Pancreas (tissue), 10 donors: ENCODE measurements around the gene TMEM121. TPM values are rescaled to one million over a fixed set of nuclear protein-coding genes. Genes with fewer than 3 reads are reported as not detected.

ENCODE experiments used
- ATAC-seq, 4 donors: fragments of 200-7000 bp; cut with Tn5 transposase; one replicate each; pipeline versions ENCODE4 v1.8.0 to v1.9.1; 2020; ENCODE audit warnings: mild to moderate bottlenecking in 4 of 4, moderate library complexity in 4 of 4
- DNase-seq, 6 donors: peaks; one replicate each; pipeline ENCODE4 v3.0.0-alpha.2; 2020
- FAIRE-seq: peaks from 2 replicates; lab custom pipeline; 2012; peaks lifted over from hg19 to GRCh38; lab: Jason Lieb, UNC
- H3K27ac ChIP-seq, 4 donors: fragments of 200-600 bp; sonication (generic); 1 replicate in 3 of 4; 2 replicates in 1 of 4; pipeline versions ENCODE4 v1.5.0 to v1.8.0; 2020
- H3K27me3 ChIP-seq, 4 donors: fragments of 200-600 bp; one replicate each; pipeline ENCODE4 v1.8.0; 2021
- H3K36me3 ChIP-seq, 3 donors: fragments of 200-600 bp; sonication (generic) in 1 of 3; one replicate each; pipeline versions ENCODE4 v1.5.0 to v1.8.0; 2020 to 2021
- H3K4me1 ChIP-seq, 3 donors: fragments of 200-600 bp; one replicate each; pipeline ENCODE4 v1.8.0; 2021
- H3K4me3 ChIP-seq, 4 donors: fragments of 200-600 bp; sonication (generic) in 2 of 4; one replicate each; pipeline versions ENCODE4 v1.5.0 to v1.8.0; 2020 to 2021
- H3K9me3 ChIP-seq, 4 donors: fragments of 200-600 bp; one replicate each; pipeline ENCODE4 v1.8.0; 2021
- CTCF ChIP-seq, 4 donors: fragments of 200-600 bp; sonication (generic) in 3 of 4; IDR thresholded peaks; one replicate each; pipeline versions ENCODE4 v1.5.0 to v1.8.0; 2021; ENCODE audit warnings: antibody characterized with exemption in 4 of 4
- WGBS, 2 donors: extraction: QIAGEN DNeasy Blood & Tissue Kit; methylation state at CpG; one replicate each; pipeline ENCODE4 v1.1.7; 2013; 5-methylcytosine and 5-hydroxymethylcytosine counted together
- intact Hi-C, 3 donors: fragments of 100-400 bp; cut with DNase I; formaldehyde crosslinking; loops; one replicate each; pipeline versions ENCODE4 v1.11.1 to v1.14.2; 2022
- polyA plus RNA-seq, 2 donors: library from polyadenylated mRNA; stranded (reverse); fragments of 200-250 nt; gene quantifications; one replicate each; pipeline ENCODE4 v1.2.3, GENCODE V29; 2013
- total RNA-seq, 6 donors: library from RNA; stranded (reverse); fragmentation: NEBNext Ultra II Directional in 4 of 6; extraction: Animal tissue kit (Norgen Biotek cat#: 25700) in 4 of 6; gene quantifications; one replicate each; pipeline versions ENCODE4 v1.2.1 to v1.2.4, GENCODE V29; 2021 to 2023
- donor health status: healthy with polysubstance abuse.
- donor health status: DM: no; HTN: no; CAD: no; lungs with moderate emphysema.
- donor health status: DM: no; HTN: no; CAD: no.
- donor health status: control.
- donor health status: control.
- donor health status: Bipolar disorder and iron deficiency.
- donor health status: DM: yes; HTN: yes; CAD: no.
- donor health status: DM: no; HTN: no; CAD: no.
- donor health status: DM: no; HTN: no; CAD: no.
- donor health status: DM: yes; HTN: yes; CAD: no.

Gene TMEM121
- total and polyA plus RNA-seq, 8 donors = 0.92 to 3.3 (median 1.8) TPM

GRCh38 chr14:105482486-105483110 is 43.8 kb upstream of the TMEM121 start:
- Histone ChIP-seq H3K27me3 (peaks cover 0 to 12% (median 0%) of the 10 kb centered on the region in 4 donors), H3K9me3 (no peaks in the 10 kb centered on the region), H3K36me3 (no peaks in the 10 kb centered on the region), H3K27ac (peak overlapping the region; percentile 89 to 97 (median 92)), H3K4me1 (peaks cover 8 to 44% (median 18%) of the 10 kb centered on the region in 3 donors), H3K4me3 (no peak overlapping the region)
- intact Hi-C loops = no loop called here
- no peak for ATAC-seq
- 65 to 79% methylated on average over 18 of the region's 18 CpGs for WGBS, 2 donors
- DNase-seq = peak in 1 of 6 donors; percentile 65
- no peak for TF ChIP-seq CTCF (IDR thresholded peaks at IDR 0.05)
- FAIRE-seq = no peak

GRCh38 chr14:105483300-105484068 is 42.9 kb upstream of the TMEM121 start:
- no peak for TF ChIP-seq CTCF (IDR thresholded peaks at IDR 0.05)
- FAIRE-seq (no peak), ATAC-seq (no peak), DNase-seq (peak in 1 of 6 donors; percentile 64)
- H3K27ac ChIP-seq = peak overlapping the region in 3 of 4 donors; percentile 89 to 95 (median 90)
- no peak overlapping the region for H3K4me3 ChIP-seq
- peaks cover 0 to 15% (median 0%) of the 10 kb centered on the region in 4 donors for H3K27me3 ChIP-seq
- no peaks in the 10 kb centered on the region for H3K36me3 ChIP-seq
- intact Hi-C loops = no loop called here
- WGBS, 2 donors = 64 to 75% methylated on average over 17 to 18 of the region's 18 CpGs
- H3K9me3 ChIP-seq = no peaks in the 10 kb centered on the region
- peaks cover 8 to 46% (median 18%) of the 10 kb centered on the region in 3 donors for H3K4me1 ChIP-seq

- FAIRE-seq (no peak), ATAC-seq (no peak), DNase-seq (peak in 1 of 6 donors; percentile 41)
- intact Hi-C loops = no loop called here
- 76 to 83% methylated on average over 20 of the region's 20 CpGs for WGBS, 2 donors
- peaks cover 8 to 51% (median 18%) of the 10 kb centered on the region in 3 donors for H3K4me1 ChIP-seq
- no peaks in the 10 kb centered on the region for H3K9me3 ChIP-seq
- H3K27me3 ChIP-seq = peaks cover 0 to 15% (median 0%) of the 10 kb centered on the region in 4 donors
- no peaks in the 10 kb centered on the region for H3K36me3 ChIP-seq
- no peak for TF ChIP-seq CTCF (IDR thresholded peaks at IDR 0.05)
- H3K27ac ChIP-seq = no peak overlapping the region
- H3K4me3 ChIP-seq = no peak overlapping the region
Observed at GRCh38 chr14:105484069-105484996, 42.0 kb upstream of the TMEM121 start.

- Histone ChIP-seq H3K4me3 (no peak overlapping the region), H3K9me3 (no peaks in the 10 kb centered on the region), H3K36me3 (no peaks in the 10 kb centered on the region), H3K27me3 (peaks cover 0 to 11% (median 0%) of the 10 kb centered on the region in 4 donors), H3K4me1 (peaks cover 8 to 52% (median 18%) of the 10 kb centered on the region in 3 donors), H3K27ac (no peak overlapping the region)
- FAIRE-seq (no peak), ATAC-seq (no peak), DNase-seq (peak in 1 of 6 donors; percentile 41)
- WGBS, 2 donors = 88% methylated on average over 16 of the region's 16 CpGs
- no peak for TF ChIP-seq CTCF (IDR thresholded peaks at IDR 0.05)
- intact Hi-C loops = loop anchor here in 2 of 3 donors (5.0 kb wide), 1 partner anchor 113 kb away; no protein-coding TSS in a partner anchor
Observed at GRCh38 chr14:105484997-105485393, 41.4 kb upstream of the TMEM121 start.
